Osteoblast (primary cell): ENCODE results near the gene LTBP1. TPM values are rescaled to one million over a fixed set of nuclear protein-coding genes. Genes with fewer than 3 reads are reported as not detected.

Experiments used
- DNase-seq: peaks from one replicate; pipeline ENCODE4 v3.0.0; 2011; ENCODE audit warnings: low spot score, mixed read lengths; ENCODE audit not compliant: insufficient read length; ENCODE audit errors: missing footprints
- H2AFZ ChIP-seq: 2 replicates; pipeline ENCODE4 v1.6.0; 2011; ENCODE audit warnings: mild to moderate bottlenecking, low read length
- H3K27ac ChIP-seq: 2 replicates; pipeline ENCODE4 v1.5.1; 2011; ENCODE audit warnings: mild to moderate bottlenecking, low read depth, low read length, moderate library complexity
- H3K27me3 ChIP-seq: 2 replicates; pipeline ENCODE4 v1.6.0; 2012; ENCODE audit warnings: mild to moderate bottlenecking, control low read depth, inconsistent platforms, low read length, moderate library complexity; ENCODE audit not compliant: insufficient read depth
- H3K36me3 ChIP-seq: 2 replicates; pipeline ENCODE4 v1.5.1; 2011; ENCODE audit warnings: mild to moderate bottlenecking, low read length, control low read depth, moderate library complexity; ENCODE audit not compliant: insufficient read depth
- H3K4me1 ChIP-seq: 2 replicates; pipeline ENCODE4 v1.5.1; 2011; ENCODE audit warnings: mild to moderate bottlenecking, low read length, control low read depth, moderate library complexity; ENCODE audit not compliant: insufficient read depth
- H3K4me2 ChIP-seq: 2 replicates; pipeline ENCODE4 v1.6.0; 2011; ENCODE audit warnings: mild to moderate bottlenecking, low read length; ENCODE audit not compliant: insufficient read depth
- H3K4me3 ChIP-seq: fragments of 200-600 bp; sonication (generic); 3 replicates; pipeline ENCODE4 v1.5.1; 2012; ENCODE audit warnings: mild to moderate bottlenecking, low read length, inconsistent platforms; ENCODE audit not compliant: insufficient read depth
- H3K79me2 ChIP-seq: 2 replicates; pipeline ENCODE4 v1.6.0; 2012; ENCODE audit warnings: mild to moderate bottlenecking, low read length, control low read depth, inconsistent platforms; ENCODE audit not compliant: insufficient read depth
- H3K9me3 ChIP-seq: 2 replicates; pipeline ENCODE4 v1.5.1; 2011; ENCODE audit warnings: low read depth, low read length, control low read depth
- H4K20me1 ChIP-seq: 2 replicates; pipeline ENCODE4 v1.6.0; 2012; ENCODE audit warnings: mild to moderate bottlenecking, low read length, control low read depth; ENCODE audit not compliant: insufficient read depth
- total RNA-seq: library from RNA; depleted of rRNA; stranded (reverse); fragments of >200 nt; gene quantifications from 2 replicates; pipeline ENCODE4 v1.2.3, GENCODE V29; 2012
- TF ChIP-seq, protein P1 (sequence below): IDR thresholded peaks from 2 replicates; pipeline ENCODE4 v1.5.1; 2011; ENCODE audit warnings: mild to moderate bottlenecking, low read depth, low read length, moderate library complexity; ENCODE audit errors: extremely low read depth

Gene LTBP1
- total RNA-seq, 1 donor, result 224 TPM

DNA sequence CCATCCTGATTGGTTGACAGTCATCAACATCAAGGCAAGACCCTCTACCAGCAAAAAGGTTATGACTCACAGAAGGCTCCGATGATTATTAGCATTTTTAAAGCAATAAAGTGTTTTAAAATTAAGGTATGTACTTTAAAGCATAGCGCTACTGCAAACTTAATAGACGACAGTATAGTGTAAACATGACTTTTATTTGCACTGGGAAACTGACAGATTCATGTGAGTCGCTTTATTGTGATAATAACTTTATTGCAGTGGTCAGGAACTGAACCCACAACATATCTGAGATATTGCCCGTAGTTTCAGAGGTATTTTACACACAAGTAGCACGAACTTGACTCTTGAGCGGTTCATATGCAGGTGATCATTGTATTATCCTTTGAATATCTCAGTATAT, 249.1 kb downstream of the LTBP1 start:
- no peak overlapping the region for H3K4me2 ChIP-seq
- H3K79me2 ChIP-seq, result no peaks in the 10 kb centered on the region
- no peak overlapping the region for H3K4me3 ChIP-seq
- no peaks in the 10 kb centered on the region for H3K4me1 ChIP-seq
- no peaks in the 10 kb centered on the region for H3K27me3 ChIP-seq
- no peak overlapping the region for H3K27ac ChIP-seq
- no peaks in the 10 kb centered on the region for H3K9me3 ChIP-seq
- H4K20me1 ChIP-seq, result no peaks in the 10 kb centered on the region
- no peak for DNase-seq
- TF ChIP-seq, protein P1, sequence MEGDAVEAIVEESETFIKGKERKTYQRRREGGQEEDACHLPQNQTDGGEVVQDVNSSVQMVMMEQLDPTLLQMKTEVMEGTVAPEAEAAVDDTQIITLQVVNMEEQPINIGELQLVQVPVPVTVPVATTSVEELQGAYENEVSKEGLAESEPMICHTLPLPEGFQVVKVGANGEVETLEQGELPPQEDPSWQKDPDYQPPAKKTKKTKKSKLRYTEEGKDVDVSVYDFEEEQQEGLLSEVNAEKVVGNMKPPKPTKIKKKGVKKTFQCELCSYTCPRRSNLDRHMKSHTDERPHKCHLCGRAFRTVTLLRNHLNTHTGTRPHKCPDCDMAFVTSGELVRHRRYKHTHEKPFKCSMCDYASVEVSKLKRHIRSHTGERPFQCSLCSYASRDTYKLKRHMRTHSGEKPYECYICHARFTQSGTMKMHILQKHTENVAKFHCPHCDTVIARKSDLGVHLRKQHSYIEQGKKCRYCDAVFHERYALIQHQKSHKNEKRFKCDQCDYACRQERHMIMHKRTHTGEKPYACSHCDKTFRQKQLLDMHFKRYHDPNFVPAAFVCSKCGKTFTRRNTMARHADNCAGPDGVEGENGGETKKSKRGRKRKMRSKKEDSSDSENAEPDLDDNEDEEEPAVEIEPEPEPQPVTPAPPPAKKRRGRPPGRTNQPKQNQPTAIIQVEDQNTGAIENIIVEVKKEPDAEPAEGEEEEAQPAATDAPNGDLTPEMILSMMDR, result no peak
- no peak overlapping the region for H2AFZ ChIP-seq
- peaks cover 33% of the 10 kb centered on the region for H3K36me3 ChIP-seq

DNA sequence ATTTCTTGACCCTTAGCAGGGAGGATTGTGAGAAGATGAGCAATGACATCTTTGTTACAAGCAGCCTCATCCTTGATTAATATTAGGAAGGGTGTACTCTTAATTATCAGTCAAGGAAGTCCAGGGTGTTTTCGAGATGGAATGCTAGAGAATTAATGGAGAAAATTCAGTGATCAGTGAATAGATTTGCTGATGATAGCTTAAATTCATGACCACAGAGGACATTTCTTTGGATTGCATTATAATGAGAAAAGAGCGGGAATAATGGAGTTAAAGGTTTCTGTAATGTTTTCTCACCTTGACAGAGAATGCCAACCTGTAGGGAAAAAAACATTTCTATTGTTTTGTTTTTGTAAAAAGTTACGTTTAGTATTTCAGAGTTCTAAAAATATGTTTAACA, 249.9 kb downstream of the LTBP1 start:
- Histone ChIP-seq H3K4me3 (no peak overlapping the region), H3K4me1 (peaks cover 2% of the 10 kb centered on the region), H3K27me3 (no peaks in the 10 kb centered on the region), H2AFZ (no peak overlapping the region), H3K27ac (no peak overlapping the region), H3K79me2 (no peaks in the 10 kb centered on the region), H3K36me3 (peaks cover 27% of the 10 kb centered on the region), H3K9me3 (no peaks in the 10 kb centered on the region), H3K4me2 (no peak overlapping the region), H4K20me1 (no peaks in the 10 kb centered on the region)
- TF ChIP-seq, protein P1, result no peak
- no peak for DNase-seq

DNA sequence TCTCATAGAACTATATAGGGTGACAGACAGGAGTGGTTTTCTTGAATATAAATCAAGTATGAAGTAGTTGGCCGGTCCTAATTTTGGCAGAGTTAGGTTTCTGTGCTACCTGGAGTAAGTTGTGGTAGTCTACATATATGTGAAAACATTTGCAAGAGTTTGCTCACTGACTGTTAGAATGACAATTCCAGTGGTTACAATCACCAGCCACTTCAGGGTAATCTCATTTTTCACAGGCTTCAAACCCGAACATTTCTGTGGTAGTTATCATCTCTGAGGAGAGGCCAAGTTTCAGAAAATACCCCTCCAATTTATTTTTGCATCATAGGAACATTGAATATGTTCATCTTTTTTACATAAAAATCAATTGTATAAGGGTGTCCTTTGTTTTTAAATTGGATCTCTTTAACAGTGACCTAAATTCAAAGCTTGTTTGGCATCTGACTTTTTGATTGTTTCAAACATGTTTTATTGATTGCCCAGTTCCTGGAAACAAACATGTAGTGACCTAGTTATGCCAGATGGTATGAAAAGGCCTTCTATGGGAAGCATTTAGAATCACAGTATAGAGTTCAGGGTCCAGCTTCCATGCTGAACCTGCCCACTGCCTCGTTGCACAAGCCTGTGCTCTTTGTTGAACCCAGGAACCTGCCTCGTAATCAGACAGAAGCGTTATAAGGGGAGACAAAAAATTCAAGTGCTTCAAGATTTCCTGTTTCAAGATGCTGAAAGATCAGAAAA, 250.6 kb downstream of the LTBP1 start:
- Histone ChIP-seq H2AFZ (no peak overlapping the region), H4K20me1 (no peaks in the 10 kb centered on the region), H3K4me2 (no peak overlapping the region), H3K4me1 (peaks cover 5% of the 10 kb centered on the region), H3K4me3 (no peak overlapping the region), H3K36me3 (peaks cover 27% of the 10 kb centered on the region), H3K27ac (no peak overlapping the region), H3K9me3 (no peaks in the 10 kb centered on the region), H3K79me2 (no peaks in the 10 kb centered on the region), H3K27me3 (no peaks in the 10 kb centered on the region)
- no peak for DNase-seq
- TF ChIP-seq, protein P1, result no peak

DNA sequence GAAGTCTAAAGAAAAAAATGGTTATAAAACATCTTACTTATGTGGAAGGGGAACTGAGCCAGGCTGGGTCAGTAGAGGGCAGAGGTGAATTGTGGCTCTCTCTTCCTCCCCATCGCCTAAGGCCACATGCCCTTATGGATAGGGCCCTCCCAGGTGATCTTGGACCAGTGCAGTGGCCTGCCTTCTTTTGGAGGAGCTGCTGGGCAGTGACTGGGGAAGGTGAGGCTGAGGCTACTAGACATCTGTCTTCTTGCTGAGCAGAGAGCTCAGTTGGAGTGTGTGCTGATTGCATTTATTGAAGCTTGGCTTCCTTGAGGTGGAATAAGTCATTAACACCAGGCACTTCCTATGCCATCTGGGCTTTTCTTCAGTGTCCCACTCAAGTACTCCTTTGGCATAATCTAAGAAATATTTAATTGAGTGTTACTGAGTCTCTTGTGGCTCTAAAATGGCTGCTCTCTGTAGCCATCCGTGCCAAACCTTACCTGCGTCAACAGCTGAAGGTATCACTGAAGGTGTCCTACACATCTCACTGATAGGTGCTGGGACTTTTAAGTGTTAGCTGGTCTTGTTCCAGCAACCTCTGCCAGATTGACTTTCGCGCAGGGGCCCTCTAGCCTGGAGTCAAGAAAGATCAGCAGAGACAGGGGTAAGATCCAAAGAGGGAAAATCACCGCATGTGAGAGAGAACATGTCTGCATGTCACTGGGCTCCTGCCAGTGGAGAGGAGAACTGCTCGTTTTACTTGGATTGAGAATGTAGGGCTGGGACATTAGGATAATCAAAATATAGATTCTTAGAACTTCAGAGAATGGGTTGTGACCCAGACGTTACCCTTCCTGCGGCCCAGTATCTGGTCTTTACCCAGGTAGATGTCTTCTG, 256.1 kb downstream of the LTBP1 start:
- Histone ChIP-seq H3K79me2 (peaks cover 5% of the 10 kb centered on the region), H3K4me1 (peaks cover 16% of the 10 kb centered on the region), H2AFZ (no peak overlapping the region), H4K20me1 (no peaks in the 10 kb centered on the region), H3K4me2 (no peak overlapping the region), H3K27ac (no peak overlapping the region), H3K36me3 (no peaks in the 10 kb centered on the region), H3K9me3 (no peaks in the 10 kb centered on the region), H3K27me3 (no peaks in the 10 kb centered on the region), H3K4me3 (no peak overlapping the region)
- DNase-seq, result no peak
- TF ChIP-seq, protein P1, result no peak
